ENCODE data around the gene MFAP5.

DNA sequence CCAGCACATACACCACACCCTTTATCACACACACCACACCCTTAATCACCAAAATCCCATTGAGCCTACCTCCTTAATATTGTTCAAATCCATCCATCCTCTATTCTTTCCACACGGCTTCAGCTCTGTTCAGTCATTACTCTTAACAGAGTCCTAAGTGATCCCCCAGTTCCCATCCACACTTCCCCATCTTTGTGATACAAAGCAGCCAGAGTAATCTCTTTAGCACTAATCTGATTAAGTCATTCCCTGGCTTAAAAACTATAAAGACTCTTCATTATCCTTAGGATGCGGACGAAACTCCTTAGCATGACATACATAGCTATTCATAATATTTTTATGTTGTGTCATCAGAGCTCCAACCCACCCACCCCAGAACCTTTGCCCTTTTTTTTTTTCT, 14.7 kb upstream of the MFAP5 start:
- TF ChIP-seq POLR2A (IDR thresholded peaks at IDR 0.05; ENCODE audit: low read depth, low read length) (no peak), POLR2AphosphoS5 (IDR thresholded peaks at IDR 0.05; ENCODE audit: low read depth, low read length) (no peak)

Measured in GM12891 (cell line).